Activated CD8-positive, alpha-beta memory T cell treated with anti-CD3 and anti-CD28 coated beads, Interleukin-2, amount 50 U/mL, for 1 hour (primary cell): ENCODE data around the gene CTNNAL1.
"Not testable (repeated sequence)": the region's sequence is repeated elsewhere in the genome, so short reads cannot be mapped to it uniquely, and the experiment has no call there.

Experiments used
- DNase-seq: peaks from one replicate; pipeline ENCODE4 v3.0.0-alpha.2; 2020; ENCODE audit errors: extremely low read depth

Gene CTNNAL1, protein sequence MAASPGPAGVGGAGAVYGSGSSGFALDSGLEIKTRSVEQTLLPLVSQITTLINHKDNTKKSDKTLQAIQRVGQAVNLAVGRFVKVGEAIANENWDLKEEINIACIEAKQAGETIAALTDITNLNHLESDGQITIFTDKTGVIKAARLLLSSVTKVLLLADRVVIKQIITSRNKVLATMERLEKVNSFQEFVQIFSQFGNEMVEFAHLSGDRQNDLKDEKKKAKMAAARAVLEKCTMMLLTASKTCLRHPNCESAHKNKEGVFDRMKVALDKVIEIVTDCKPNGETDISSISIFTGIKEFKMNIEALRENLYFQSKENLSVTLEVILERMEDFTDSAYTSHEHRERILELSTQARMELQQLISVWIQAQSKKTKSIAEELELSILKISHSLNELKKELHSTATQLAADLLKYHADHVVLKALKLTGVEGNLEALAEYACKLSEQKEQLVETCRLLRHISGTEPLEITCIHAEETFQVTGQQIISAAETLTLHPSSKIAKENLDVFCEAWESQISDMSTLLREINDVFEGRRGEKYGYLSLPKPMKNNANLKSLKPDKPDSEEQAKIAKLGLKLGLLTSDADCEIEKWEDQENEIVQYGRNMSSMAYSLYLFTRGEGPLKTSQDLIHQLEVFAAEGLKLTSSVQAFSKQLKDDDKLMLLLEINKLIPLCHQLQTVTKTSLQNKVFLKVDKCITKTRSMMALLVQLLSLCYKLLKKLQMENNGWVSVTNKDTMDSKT

GRCh38 chr9:109012876-109013678 is at the start of gene CTNNAL1:
Gene CTNNAL1 (minus strand): TSS chr9:109013499. CDS start chr9:109013442, 57 bp downstream.
- DNase-seq: peak; percentile 43

GRCh38 chr9:109062543-109062942 is 49.2 kb upstream of the CTNNAL1 start:
- DNase-seq: no peak

DNA sequence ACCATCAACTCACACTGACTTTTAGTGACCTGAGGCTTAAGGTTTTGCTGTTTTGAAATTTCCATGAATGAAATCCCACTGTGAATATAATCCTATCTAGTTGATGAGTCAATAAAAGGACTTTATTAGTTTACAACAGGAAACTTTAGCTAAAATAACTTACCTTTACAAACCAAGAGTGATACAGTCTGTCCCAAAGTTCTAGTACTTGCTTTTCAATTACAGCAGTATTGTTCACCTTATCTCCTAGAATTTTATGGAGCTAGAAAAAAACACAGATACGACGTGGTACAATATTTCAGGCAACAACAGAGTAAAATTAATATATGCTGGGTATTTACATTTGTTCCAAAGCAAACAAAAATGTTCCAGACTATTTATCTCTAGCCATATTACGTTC is 46.9 kb upstream of the CTNNAL1 start:
- DNase-seq: no peak

GRCh38 chr9:109053121-109053520 is 39.8 kb upstream of the CTNNAL1 start:
- DNase-seq: not testable (repeated sequence)

GRCh38 chr9:109052416-109052815 is 39.1 kb upstream of the CTNNAL1 start:
- no peak for DNase-seq

DNA sequence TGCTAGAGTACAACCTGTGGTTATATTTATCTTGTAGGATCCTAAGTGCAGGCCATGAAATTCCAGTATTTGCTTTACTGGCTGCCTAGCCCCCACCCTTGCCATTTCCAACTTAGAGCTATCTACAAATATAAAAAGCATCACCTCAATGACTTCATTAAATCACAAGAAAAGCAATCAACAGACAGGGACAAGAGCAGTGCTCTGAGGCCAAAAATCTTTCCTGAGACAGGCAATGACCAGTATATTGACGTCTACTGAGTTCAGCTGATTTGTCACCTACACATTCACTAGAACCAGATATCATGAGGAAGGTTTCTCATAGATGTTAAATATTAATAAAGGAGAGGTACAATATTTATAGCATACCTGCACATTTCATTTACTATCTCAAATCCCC is 38.4 kb upstream of the CTNNAL1 start:
- no peak for DNase-seq

GRCh38 chr9:109050444-109050843 is 37.1 kb upstream of the CTNNAL1 start:
- DNase-seq: no peak

GRCh38 chr9:109048822-109049221 is 35.5 kb upstream of the CTNNAL1 start:
- DNase-seq: no peak

- no peak for DNase-seq
Measured at GRCh38 chr9:109047259-109047658, 34.0 kb upstream of the CTNNAL1 start.

- no peak for DNase-seq
Measured at GRCh38 chr9:109046346-109046745, 33.0 kb upstream of the CTNNAL1 start.

GRCh38 chr9:109043578-109043977 is 30.3 kb upstream of the CTNNAL1 start:
- no peak for DNase-seq

DNA sequence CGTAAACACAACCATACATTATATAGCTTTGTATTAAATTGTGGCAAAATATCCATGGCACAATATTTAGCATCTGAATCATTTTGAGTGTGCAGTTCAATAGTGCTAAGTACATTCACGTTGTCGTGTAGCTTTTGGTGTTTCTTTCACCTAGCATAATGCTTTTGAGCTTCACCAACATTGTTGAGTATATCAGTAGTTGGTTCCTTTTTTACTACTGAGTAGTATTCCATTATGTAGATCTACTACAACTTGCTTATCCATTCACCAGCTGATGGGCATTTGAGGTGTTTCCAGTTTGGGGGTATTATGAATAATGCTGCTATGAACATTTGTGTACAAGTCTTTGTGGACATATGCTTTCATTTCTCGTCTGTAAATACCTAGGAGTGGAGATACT is 27.3 kb upstream of the CTNNAL1 start:
- no peak for DNase-seq

DNA sequence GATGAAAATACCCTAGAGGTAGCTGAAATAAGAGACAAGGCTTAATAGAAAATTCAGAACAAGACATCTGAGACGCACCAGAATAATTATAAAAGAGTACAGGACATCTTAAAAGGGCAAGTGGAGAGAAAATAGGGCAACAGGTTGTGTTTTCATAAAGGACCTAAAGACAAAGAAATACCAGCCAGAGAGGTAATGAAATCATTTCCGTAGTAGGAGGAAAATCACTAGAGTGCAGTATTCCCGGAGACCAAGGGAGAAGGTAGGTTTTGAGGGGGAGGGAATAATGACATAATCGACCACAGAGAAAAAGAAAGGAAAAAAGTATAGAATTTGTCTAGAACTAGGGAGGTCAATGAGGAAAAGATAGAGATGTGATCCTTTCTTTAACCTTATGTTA is 26.2 kb upstream of the CTNNAL1 start:
- DNase-seq: no peak

DNA sequence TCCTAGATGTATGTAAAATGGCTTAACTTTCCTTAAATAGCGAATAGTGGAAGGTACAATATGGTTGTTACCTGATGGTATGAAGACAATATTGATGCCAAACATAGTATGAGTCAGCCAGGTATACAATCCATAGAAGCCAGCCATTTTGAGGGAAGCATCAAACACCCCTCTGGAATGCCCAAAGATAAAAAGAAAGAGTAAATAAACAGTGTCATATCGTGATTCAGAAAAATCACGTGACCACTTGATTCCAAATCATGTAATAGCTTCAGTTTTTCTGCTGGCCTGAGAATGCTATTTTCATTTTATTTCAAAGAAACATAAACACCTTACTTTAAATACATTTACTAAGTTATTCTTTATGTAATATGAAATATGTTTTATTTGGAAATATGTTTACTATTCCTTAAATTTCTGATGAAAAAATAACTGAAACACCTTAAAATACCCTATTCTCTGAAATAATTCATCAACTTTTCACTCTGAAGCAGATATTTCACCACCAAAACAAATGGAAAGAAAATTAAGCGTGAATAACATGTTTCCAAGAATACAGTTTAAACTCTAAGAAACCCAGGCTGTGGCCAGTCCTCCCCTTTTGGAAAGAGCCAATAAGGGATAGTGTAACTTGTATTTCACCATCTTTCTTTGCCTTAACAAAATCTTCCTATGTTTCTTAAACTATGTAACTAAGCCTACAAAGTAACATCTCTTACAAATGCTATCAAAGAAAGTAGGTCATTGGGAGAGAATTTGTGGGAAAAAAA is 24.8 kb upstream of the CTNNAL1 start:
- no peak for DNase-seq

GRCh38 chr9:109036744-109037680 is 23.7 kb upstream of the CTNNAL1 start:
- DNase-seq: no peak

GRCh38 chr9:109035684-109036423 is 22.6 kb upstream of the CTNNAL1 start:
- no peak for DNase-seq

DNA sequence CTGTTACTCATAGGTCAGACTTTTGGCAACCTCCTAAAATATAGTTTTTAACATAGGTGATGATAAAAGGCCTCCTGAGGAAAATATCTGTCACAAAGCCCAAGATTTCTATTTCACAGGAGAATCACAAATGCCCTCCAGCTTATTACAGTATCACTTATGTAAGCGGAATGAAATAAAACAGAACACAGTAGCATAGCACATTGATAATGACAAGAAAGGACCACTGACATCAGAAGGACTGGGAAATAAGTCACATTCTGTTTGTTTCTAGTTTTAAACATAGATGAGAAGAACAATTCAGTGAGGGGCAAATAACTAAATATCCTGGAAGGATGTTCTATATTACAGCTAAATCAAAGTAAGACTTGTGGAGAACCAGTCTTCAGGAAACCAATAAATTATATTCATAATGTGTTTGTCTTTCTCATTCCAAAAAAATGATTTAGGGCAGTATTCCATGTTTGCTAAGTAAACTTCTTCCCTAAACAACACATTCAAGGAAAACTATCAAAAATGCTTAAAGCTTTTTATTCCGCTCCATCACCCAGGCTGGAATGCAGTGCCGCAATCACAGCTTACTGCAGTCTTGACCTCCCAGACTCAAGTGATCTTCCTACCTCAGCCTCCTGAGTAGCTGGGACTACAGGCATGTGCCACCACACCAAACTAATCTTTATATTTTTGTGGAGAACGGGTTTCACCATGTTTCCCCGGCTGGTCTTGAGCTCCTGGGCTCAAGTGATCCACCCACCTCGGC is 20.8 kb upstream of the CTNNAL1 start:
- DNase-seq: no peak

DNA sequence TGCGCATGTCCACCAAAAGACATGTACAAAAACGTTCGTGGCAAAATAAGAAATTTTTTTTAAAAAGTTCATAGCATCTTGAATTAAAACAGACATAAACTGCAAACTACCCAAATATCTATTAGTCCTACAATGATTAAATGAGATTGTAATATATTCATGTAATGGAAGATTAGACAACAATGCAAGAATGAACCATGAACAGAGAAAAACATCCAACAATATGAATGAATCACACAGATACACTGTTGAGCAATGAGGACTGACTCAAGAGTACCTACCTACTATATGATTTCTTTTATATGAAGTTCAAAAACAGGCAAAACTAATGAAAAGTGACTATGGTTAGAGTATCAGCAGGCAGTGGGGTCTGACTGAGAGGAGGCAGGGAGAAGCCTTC is 17.9 kb upstream of the CTNNAL1 start:
- no peak for DNase-seq

- no peak for DNase-seq
Measured at GRCh38 chr9:109030426-109030825, 17.1 kb upstream of the CTNNAL1 start.
